Activated CD8-positive, alpha-beta memory T cell treated with anti-CD3 and anti-CD28 coated beads, Interleukin-2, amount 50 U/mL, for 48 hours (primary cell): ENCODE results near the gene GALM.
A peak's percentile ranks its signal among the peaks of the same experiment; 100 is the strongest.
"Not testable (repeated sequence)": the region's sequence is repeated elsewhere in the genome, so short reads cannot be mapped to it uniquely, and the experiment has no call there.

Experiments used
- DNase-seq: peaks from one replicate; pipeline ENCODE4 v3.0.0-alpha.2; 2020

Gene GALM

GRCh38 chr2:38650012-38650411 is 15.9 kb upstream of the GALM start:
- no peak for DNase-seq

GRCh38 chr2:38650717-38651116 is 15.2 kb upstream of the GALM start:
- DNase-seq = no peak

- DNase-seq = no peak
Measured at GRCh38 chr2:38652431-38653273, 13.3 kb upstream of the GALM start.

DNA sequence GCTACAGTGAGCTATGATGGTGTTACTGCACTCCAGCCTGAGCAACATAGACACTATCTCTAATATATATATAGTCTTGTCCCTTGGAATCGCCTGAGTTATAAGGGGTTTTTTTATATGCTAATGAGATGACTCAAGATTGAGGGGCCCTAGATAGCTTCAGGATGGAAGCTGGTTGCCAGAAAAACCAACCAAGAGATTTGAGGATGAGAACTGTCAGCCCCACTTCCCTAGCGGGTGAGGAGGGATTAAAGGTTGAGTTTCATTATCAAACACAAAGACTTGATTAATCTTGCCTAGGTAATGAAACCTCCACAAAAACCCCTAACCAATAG is 12.6 kb upstream of the GALM start:
- no peak for DNase-seq

GRCh38 chr2:38653715-38654527 is 12.0 kb upstream of the GALM start:
- DNase-seq = peak; percentile 69

DNA sequence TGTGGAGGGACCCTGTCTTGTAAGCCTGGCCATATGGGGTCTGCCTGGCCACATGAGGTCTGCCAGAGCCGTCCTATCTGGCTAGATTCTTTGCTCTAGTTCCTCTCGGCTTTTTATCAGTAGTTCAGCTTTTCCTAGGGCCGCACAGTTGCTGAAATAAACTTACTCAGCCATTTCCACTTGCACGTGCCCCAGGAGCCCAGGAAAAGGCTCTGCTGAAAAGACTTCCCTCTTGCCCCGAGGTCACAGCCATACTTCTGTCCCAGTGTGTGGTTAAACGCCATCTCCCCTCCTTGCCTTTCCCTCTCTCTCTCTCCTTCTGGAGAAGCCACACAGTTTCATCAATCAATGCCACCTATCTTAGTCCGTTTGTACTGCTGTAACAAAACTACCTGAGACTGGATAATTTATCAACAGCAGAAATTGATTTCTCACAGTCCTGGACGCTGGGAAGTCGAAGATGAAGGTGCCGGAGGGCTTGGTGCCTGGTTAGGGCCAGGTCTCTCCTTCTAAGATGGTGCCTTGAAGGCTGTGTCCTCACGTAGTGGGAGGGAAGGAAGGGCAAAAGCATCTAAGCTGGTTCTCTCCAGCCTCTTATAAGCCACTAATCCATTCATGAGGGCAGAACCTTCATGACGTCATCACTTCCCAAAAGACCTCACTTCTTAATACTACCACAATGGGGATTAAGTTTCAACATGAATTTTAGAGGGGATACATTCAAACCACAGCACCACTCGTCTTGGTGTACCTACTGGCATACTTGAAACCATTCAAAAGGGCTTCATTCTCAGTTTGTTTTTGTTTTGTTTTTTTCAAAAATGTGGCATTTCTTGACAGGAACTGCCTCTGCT is 11.2 kb upstream of the GALM start:
- no peak for DNase-seq

GRCh38 chr2:38655441-38655840 is 10.5 kb upstream of the GALM start:
- no peak for DNase-seq

DNA sequence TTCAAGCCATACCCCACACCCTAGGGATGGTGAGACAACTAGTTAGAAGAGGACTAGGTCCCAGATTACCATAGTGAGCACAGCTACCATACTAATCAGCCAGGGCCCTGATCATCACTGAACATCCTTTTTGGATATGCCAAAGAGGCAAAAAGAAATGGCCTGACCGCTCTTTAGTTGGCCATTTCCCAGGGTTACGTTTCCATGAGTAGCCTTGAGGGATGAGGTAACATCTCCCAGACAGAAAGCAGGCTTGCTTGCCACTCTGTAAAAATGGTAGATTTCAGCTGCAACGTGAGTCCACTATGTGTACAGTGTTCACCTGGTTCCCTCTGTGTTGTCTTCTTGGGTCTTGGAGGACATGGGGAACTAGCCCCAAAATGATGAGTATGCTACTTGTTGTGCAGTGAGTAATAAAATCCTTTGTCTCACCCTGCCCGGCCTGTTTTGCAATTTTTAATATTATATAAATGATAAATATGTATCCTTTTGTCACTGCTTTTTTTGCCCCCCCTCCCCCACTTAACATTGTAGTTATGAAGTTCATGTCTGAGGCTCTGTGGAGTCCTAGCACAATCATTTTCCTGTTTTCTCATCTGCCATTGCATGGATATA is 8.9 kb upstream of the GALM start:
- DNase-seq = no peak

- no peak for DNase-seq
Measured at GRCh38 chr2:38658613-38659012, 7.3 kb upstream of the GALM start.

- no peak for DNase-seq
Measured at GRCh38 chr2:38659115-38659514, 6.8 kb upstream of the GALM start.

- no peak for DNase-seq
Measured at GRCh38 chr2:38660282-38660681, 5.6 kb upstream of the GALM start.

DNA sequence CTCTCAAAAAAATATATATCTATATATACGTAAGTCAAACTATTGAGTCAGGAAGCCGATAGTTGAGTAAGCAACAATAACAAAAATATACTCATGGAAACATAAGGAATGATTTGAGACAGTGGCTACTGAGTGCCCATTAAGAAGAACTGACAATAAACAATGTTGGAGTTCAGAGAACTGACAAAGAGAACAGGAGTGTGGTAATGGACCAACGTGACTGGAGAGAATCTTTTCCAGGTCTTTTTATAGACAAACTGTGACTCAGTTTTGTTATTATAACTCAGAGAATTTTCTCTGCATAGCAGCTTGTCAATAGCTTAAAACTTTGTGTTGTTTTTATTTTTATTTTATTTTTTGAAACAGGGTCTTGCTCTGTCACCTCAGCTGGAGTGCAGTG is 4.6 kb upstream of the GALM start:
- no peak for DNase-seq

DNA sequence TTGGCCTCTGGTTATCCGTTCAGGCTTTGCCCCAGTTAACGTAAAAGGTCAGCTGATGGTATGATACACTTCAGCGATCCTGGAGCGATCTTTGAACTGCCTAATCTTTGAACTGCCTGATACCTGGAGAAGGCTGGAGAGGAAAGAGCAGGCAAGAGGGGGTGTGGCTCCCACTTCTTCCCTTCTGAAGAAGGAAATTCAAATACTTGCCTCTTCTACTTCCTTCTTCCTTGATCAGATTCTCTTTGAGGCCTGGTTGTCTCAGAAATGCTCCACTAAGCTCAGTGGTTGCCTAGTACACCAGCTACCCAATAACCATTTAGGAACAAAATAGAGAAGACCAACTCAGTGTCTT is 619 bp downstream of the GALM start:
- no peak for DNase-seq

- DNase-seq = no peak
Measured at GRCh38 chr2:38668092-38668491, 2.2 kb downstream of the GALM start.

DNA sequence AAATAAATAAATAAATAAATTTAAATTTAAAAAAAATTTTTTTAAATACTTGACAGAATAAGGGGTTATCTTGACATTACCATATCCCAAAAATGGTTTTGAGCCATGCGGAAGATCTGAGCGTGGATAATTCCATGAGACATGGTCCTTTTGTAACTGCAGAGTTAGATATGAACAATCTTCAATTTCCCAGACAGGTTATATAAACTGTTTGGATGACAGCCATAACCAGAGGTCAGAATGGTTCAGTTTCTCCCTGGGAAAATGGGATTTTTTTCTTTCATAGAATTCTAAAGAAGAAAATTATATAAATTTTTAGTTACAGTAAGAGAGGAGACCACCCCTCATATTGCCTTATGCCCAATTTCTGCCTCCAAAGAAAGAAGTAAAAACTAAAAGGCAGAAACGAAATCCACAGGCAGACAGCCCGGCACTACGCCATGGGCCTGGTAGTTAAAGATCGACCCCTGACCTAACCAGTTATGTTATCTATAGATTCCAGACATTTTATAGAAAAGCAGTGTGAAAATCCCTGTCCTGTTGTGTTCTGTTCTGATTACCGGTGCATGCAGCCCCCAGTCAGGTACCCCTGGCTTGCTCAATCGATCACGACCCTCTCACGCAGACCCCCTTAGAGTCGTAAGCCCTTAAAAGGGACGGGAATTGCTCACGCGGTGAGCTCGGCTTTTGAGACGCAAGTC is 3.0 kb downstream of the GALM start:
- no peak for DNase-seq

- no peak for DNase-seq
Measured at GRCh38 chr2:38671303-38671702, 5.4 kb downstream of the GALM start.

DNA sequence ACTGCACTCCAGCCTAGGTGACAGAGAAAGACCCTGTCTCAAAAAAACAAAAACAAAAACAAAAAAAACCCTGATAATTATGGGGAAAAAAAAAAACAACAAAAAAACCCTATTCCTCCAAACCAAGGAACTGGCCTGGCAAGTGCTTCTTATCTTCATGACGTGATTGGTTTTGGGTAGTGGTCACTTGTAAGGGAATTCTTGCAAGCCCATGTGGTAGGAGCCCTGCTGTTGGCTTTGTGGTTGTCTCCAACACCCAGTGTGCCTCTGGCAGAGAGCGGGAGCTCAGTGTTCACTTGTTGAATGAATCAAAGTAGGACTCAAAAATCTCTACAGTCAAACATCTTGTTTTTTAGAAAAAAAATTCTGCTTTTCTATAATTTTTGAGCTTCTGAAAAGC is 6.0 kb downstream of the GALM start:
- no peak for DNase-seq

DNA sequence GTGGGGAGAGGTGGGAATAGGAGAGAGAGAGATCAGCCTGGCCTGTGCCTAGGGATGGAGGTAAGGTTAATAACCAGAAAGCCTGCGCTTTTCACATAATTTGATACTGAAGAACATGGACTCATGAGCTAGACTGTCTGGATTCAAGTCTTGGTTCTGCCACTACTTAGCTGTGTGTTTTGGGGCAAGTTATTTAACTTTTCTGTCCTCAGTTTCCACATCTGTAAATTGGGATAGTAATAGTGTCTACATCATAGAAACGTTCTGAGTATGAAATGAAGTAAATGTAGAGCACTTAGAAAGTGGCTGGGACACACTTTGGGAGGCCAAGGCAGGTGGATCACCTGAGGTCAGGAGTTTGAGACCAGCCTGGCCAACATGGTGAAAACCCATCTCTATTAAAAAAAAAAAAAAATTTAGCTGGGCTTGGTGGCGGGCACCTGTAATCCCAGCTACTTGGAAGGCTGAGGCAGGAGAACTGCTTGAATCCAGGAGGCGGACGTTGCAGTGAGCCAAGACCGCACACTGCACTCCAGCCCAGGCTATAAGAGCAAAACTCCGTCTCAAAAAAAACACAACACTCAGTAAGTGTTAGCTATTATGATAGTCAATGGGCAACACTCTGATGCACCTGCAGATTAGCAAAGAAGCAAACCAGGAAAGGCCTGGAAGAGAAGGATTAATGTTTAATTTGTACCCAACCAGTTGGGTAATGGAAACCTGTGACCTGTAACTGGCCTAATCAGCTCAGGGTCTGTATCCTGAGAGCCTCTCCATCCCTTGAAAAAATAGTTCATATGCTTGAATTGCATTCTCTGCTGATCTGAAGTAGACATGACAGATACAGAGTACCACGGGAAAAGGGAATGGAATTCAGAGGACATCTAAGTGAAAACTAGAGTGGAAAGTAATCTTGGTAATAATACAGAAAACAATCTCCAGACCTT is 6.8 kb downstream of the GALM start:
- no peak for DNase-seq

DNA sequence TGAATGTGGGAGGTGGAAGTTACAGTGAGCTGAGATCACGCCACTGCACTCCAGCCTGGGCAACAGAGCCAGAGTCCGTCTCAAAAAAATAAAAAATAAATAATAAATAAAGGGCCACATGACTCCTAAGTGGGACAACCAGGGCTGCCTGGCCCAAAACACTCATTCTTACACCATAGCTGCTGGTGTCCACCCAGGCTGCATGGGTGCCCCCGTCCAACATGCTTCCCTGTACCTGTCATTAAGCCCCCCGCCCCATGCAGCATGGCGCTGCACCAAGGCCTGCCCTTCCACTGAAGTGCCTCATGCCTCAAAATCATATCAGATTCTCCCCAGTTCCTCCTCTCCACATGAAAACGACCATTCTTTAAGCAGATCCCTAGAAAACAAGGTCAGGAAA is 10.8 kb downstream of the GALM start:
- DNase-seq = no peak

DNA sequence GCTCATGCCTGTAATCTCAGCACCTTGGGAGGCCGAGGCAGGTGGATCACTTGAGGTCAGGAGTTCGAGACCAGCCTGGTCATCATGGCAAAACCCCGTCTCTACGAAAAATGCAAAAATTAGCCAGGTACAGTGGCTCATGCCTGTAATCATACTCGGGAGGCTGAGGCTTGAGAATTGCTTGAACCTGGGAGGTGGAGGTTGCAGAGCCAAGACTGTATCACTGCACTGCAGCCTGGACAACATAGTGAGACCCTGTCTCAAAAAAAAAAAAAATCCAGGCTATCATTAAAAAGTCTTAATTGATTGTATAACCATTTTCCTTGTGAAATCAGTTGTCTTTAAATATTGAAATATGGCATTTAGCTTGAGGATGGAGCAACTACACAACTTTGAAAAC is 15.0 kb downstream of the GALM start:
- DNase-seq = not testable (repeated sequence)

DNA sequence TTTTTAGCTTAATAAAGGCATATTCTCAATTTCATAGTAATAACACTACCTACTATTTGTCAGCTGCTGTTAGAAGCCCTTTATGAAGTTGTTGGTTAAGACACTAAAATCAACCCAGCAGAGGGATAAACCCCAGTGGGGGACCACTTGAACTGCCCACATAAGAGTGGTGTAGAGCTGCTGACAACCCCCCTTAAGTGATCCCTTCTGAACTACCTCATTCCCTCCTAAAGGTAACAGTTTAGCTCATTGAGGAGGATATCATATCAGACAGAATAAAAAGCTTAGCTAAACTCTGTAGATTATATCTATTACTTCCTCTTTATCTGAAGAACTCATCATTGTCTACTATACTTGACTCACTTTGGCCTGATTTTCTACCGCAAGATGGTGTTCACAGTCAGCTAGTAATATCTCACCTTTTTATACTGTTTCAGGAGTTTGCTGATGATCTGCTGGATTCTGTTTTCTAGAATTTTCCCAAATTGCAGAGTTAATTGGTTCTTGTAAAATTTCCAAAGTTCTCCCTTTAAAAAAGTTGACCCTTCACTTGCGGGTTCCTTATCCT is 16.2 kb downstream of the GALM start:
- DNase-seq = no peak
